Ecto neural progenitor cell (in vitro differentiated cells): ENCODE data around the gene VPS13D.

Experiments
- DNase-seq: peaks from one replicate; pipeline ENCODE4 v3.0.0-alpha.2; 2018; ENCODE audit warnings: low spot score

VPS13D gene

GRCh38 chr1:12496154-12496961, 266.5 kb downstream of the VPS13D start:
- no peak for DNase-seq

GRCh38 chr1:12499539-12500240, 269.9 kb downstream of the VPS13D start:
- DNase-seq = no peak

DNA sequence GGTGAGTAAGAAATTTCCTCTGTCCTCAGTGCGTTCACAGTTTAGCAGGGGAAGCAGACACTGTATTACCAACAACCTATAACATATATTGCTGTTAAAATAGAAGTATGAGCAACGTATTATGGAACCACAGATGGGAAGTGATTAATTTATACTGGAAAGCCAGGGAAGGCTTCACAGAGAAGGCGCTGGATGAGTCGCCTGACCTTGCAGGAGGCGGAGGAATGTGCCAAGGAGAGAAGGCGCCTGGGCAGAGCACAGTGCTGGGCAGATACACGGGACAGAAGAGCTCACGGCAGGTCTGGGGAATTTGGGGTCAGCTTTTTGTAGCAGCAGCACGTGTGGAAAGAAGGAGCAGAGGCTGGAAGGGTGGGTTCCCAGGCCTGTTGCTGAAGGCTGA, 271.8 kb downstream of the VPS13D start:
- DNase-seq = no peak

- DNase-seq = no peak
Observed at GRCh38 chr1:12502336-12503109, 272.7 kb downstream of the VPS13D start.

DNA sequence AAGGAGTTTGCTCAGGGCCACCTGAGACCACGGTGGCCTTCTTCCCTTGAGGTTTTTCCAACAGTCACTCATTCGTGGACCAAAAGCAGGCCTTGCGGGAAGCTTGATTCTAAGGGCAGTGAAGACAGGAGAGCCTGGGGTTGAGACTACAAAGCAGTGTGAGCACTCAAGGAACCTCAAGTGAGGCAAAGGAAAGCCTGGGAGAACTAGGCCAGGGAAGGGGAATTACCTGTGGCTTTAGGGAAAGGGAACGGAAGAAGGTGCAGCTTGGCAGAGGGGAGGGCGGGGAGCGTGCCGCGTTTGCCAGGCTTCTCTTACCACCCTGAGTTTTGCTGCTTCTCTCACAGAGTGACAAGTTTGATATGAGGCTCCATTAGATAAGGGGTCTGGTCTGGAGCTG, 273.9 kb downstream of the VPS13D start:
- no peak for DNase-seq

GRCh38 chr1:12504601-12505000, 274.8 kb downstream of the VPS13D start:
- DNase-seq = no peak

GRCh38 chr1:12505231-12505630, 275.4 kb downstream of the VPS13D start:
- no peak for DNase-seq

GRCh38 chr1:12505639-12506280, 275.9 kb downstream of the VPS13D start:
- DNase-seq = no peak

GRCh38 chr1:12506281-12507280, 276.8 kb downstream of the VPS13D start:
- no peak for DNase-seq

- no peak for DNase-seq
Observed at GRCh38 chr1:12507631-12508030, 277.8 kb downstream of the VPS13D start.

DNA sequence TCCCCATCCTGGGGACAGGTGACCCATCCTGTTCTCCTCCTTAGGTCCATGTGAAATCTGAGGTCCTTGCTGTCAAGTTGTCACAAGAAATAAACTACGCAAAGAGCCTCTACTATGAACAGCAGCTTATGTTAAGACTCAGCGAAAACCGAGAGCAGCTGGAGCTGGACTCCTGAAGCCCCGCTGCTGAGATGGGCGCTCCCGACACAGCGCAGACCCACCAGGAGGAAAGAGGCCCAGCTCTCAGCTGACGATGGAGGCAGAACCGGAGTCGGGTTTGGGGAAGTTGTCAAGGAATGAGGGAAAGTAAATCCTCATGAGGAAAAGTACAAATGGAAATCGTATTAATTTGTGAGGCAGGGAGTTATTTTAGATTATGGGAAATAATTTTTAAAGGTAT, 279.0 kb downstream of the VPS13D start:
- no peak for DNase-seq

- no peak for DNase-seq
Observed at GRCh38 chr1:12511128-12511484, 281.3 kb downstream of the VPS13D start.

DNA sequence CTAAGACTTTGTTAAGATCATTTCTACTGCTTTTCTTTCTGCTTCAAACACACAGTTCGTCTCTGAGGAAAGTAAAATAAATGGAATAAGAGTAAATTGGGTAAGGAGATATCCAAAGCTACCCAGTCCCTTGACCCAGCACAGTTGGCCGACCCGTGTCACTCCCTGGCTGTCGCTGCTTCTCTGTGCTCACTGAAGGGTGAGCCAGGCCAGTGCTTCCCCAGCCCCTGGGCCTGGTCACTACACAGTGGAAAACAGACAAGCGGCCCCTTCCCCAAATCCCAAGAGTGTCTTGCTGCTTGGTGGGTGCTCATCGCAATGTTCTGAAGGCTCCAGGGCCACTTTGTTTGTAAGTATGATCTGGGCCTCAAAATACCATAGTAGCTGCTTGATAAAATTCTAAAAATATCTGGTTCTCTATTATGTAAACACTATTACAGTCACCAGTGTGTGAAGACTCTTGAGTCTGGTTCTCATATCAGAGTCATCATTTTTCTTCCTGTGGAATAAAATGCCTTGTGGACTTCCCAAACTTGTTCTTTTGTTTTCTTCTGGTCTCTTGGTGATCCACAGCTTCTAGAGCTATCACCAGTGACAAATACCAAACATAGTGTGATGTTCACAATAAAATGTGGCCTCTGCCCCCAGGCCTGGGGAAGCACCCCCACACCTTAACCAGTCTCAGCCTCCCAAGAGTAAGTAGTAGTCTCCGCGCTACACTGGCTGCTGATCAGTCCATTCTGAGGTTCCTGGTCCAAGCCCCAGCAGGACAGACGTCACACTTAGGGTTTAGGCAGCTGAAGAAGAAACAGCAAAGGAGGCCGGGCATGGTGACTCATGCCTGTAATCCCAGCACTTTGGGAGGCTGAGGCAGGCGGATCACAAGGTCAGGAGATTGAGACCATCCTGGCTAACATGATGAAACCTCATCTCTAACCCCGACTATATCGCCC, 282.0 kb downstream of the VPS13D start:
- no peak for DNase-seq

DNA sequence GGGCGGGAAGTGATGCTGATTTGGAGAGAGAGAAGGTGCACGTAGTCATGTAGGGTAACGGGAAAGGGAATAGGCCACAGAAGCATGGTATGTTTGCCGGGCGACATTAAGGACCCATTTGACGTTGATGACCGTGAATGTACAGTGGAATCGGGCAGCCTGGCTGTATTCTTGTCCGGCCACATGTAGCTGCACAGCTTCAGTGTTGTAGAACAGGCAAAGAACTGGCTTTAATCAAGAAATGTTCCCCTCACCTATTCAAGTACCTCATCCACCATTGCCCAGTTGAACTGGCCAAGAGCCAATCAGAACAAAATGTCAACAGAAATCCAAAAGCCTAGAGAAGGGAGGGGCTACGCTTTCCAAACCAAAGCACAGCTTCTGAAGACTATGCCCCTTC, 283.4 kb downstream of the VPS13D start:
- DNase-seq = no peak

GRCh38 chr1:12514590-12514989, 284.8 kb downstream of the VPS13D start:
- no peak for DNase-seq

DNA sequence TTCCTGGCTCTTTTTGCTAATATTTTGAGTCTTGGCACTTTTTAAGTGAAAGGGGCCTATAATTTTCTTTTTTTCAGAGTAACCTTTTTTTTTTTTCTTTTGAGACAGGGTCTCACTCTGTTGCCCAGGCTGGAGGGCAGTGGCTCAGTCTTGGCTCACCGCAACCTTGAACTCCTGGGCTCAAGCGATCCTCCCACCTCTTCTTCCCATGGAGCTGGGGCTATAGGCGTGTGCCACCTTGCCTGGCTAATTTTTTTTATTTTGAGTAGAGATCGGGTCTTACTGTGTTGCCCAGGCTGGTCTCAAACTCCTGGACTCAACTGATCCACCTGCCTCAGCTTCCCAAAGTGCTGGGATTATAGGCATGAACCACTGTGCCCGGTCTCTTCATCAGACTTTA, 285.4 kb downstream of the VPS13D start:
- DNase-seq = no peak

GRCh38 chr1:12516741-12517140, 286.9 kb downstream of the VPS13D start:
- DNase-seq = no peak

DNA sequence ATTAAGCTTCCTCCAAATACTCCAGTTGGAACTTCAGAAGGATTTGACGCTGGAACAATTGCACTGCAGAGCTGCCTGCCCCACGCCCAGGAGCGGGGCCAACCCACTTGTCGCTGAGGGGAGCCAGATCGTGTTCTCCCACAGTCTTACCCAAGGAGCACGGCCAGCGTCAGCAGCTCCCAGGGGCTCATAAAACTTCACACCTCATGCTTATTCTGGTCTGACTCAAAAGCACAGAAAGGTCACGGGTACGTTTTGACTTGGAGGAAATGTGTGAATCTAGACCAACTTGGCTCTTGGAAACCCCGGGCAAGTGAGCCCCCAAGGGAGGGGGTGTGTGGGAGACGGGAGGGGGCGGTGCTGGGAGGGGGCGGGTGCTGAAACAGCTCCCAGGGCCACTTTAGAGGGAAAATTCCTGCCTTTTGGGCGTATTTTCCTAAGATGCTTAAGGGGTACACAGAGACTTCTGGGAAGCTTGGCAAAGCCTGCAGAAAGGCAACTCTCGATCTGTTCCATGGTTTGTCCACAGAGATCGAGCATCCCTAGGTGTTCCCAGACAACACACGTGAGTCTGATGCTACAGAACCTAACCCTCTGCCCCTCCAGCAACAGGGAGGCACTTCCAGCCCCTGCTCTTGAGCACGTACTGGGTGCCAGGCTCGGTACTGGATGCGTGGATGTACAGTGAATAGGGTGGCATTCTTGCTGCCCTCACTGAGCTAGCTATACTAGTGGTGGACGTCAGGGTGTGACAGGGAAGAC, 289.3 kb downstream of the VPS13D start:
- no peak for DNase-seq

DNA sequence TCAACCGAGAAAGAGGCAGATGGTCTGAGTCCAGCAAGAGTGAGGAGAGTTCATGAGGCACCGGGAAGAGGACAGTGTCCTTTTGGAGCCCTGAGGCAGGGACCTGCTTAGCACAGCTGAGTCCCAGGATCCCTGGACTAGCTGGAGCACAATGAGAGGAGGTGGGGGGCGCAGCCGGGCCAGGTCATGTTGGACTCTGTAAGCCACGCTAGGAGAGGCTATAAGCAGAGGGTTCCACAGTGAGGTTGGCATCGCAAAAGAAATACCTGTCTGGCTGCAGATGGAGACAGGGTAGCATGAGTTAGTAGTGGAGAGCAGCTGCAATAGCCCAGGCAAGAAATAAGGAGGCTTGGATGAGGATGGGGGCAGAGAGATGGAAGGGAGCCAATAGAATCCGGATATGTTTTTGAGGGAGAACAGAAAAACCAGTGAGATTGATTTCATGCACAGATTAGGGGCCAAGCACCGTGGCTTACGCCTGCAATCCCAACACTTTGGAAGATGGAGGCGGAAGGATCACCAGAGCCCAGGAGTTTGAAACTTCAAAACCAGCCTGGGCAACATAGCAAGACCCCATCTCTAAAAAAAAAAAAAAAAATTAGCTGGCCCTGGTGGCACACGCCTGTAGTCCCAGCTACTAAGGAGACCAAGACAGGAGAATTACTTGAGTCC, 290.0 kb downstream of the VPS13D start:
- DNase-seq = no peak
